Progenitor cell of endocrine pancreas (in vitro differentiated cells): Measurements from ENCODE around the gene IGFBP6. TPM values are rescaled to one million over a fixed set of nuclear protein-coding genes. Genes with fewer than 3 reads are reported as not detected.

Experiments used
- DNase-seq: peaks from one replicate; pipeline ENCODE4 v3.0.0; 2021; ENCODE audit warnings: low spot score; ENCODE audit not compliant: unreplicated experiment
- H3K27ac Mint-ChIP-seq: 2 replicates; pipeline ENCODE4 v1.8.0; 2021; ENCODE audit warnings: mild to moderate bottlenecking, moderate library complexity, mixed read lengths
- H3K27me3 Mint-ChIP-seq: 2 replicates; pipeline ENCODE4 v1.8.0; 2021; ENCODE audit warnings: mixed read lengths
- H3K36me3 Mint-ChIP-seq: 2 replicates; pipeline ENCODE4 v1.8.0; 2022; ENCODE audit warnings: mixed read lengths; ENCODE audit not compliant: insufficient read depth
- H3K4me1 Mint-ChIP-seq: 2 replicates; pipeline ENCODE4 v1.8.0; 2021; ENCODE audit warnings: low read depth, mixed read lengths
- H3K4me3 Mint-ChIP-seq: 2 replicates; pipeline ENCODE4 v1.8.0; 2021; ENCODE audit warnings: low read depth, mild to moderate bottlenecking, moderate library complexity, mixed read lengths
- H3K9me3 Mint-ChIP-seq: 2 replicates; pipeline ENCODE4 v1.8.0; 2021; ENCODE audit warnings: low read depth, mixed read lengths
- microRNA-seq: library from miRNA; unstranded; fragments of <30 nt; microRNA quantifications from one replicate; pipeline ENCODE4 v1.1.0, GENCODE V29; 2020; ENCODE audit warnings: borderline number of aligned reads; ENCODE audit not compliant: unreplicated experiment
- total RNA-seq: library from RNA; stranded (reverse); gene quantifications from 2 replicates; pipeline ENCODE4 v1.2.1, GENCODE V29; 2021
- TF ChIP-seq, protein P1 (sequence below): fragments of 200-600 bp; sonication (generic); IDR thresholded peaks from one replicate; pipeline ENCODE4 v1.5.0; 2021; ENCODE audit warnings: antibody characterized with exemption, mild to moderate bottlenecking; ENCODE audit not compliant: unreplicated experiment

The IGFBP6 gene
- total RNA-seq, 1 donor from 2014 or later: 25.7 TPM

GRCh38 chr12:53147653-53148052 is 50.2 kb downstream of the IGFBP6 start:
- no peak for DNase-seq
- no peak overlapping the region for H3K4me3 Mint-ChIP-seq
- no peaks in the 10 kb centered on the region for H3K27me3 Mint-ChIP-seq
- H3K4me1 Mint-ChIP-seq: peaks cover 7% of the 10 kb centered on the region
- no peak overlapping the region for H3K27ac Mint-ChIP-seq
- H3K36me3 Mint-ChIP-seq: no peaks in the 10 kb centered on the region
- H3K9me3 Mint-ChIP-seq: no peaks in the 10 kb centered on the region
- TF ChIP-seq, protein P1, sequence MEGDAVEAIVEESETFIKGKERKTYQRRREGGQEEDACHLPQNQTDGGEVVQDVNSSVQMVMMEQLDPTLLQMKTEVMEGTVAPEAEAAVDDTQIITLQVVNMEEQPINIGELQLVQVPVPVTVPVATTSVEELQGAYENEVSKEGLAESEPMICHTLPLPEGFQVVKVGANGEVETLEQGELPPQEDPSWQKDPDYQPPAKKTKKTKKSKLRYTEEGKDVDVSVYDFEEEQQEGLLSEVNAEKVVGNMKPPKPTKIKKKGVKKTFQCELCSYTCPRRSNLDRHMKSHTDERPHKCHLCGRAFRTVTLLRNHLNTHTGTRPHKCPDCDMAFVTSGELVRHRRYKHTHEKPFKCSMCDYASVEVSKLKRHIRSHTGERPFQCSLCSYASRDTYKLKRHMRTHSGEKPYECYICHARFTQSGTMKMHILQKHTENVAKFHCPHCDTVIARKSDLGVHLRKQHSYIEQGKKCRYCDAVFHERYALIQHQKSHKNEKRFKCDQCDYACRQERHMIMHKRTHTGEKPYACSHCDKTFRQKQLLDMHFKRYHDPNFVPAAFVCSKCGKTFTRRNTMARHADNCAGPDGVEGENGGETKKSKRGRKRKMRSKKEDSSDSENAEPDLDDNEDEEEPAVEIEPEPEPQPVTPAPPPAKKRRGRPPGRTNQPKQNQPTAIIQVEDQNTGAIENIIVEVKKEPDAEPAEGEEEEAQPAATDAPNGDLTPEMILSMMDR: no peak

DNA sequence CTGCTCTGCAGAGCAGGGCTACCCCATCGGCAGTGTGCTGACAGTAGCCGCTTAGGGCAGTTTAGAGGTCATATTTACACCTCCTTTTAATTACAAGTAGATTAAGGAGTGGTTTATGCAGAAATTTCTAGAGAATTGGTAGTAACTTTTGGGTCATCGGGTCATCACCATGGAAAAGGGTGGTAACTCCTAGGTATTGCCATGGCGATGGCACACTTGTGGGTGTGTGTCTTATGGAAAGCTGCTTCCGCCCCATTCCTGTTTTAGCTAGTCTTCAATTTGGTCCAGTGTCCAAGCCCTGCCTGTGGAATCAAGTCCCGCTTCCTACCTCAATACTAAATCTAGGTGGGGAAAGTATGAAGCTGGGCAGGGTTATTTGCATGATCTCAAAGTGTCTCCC is 53.6 kb downstream of the IGFBP6 start:
- H3K27me3 Mint-ChIP-seq: no peaks in the 10 kb centered on the region
- no peak overlapping the region for H3K27ac Mint-ChIP-seq

More for the DNA sequence above, 53.6 kb downstream of the IGFBP6 start:
- Mint-ChIP-seq H3K4me1 (peaks cover 2% of the 10 kb centered on the region), H3K4me3 (no peak overlapping the region), H3K9me3 (no peaks in the 10 kb centered on the region), H3K36me3 (no peaks in the 10 kb centered on the region)
- no peak for DNase-seq
- TF ChIP-seq, protein P1: no peak

Small RNAs within 50 kb of the gene (microRNA-seq; reads per million reads assigned to microRNA genes)
- gene MIR6757: not detected

Other genes starting within 250 kb of the IGFBP6 start
- gene KRT78, start 248.7 kb upstream of the IGFBP6 start, total RNA-seq: not detected in 2 replicates
- 1,180 and 1,246 TPM in 2 replicates for gene KRT8, start 192.6 kb upstream of the IGFBP6 start, total RNA-seq
- gene KRT18, start 148.5 kb upstream of the IGFBP6 start, total RNA-seq: 608 and 692 TPM in 2 replicates
- 447 and 487 TPM in 2 replicates for gene EIF4B, start 91.2 kb upstream of the IGFBP6 start, total RNA-seq
- gene TNS2, start 47.6 kb upstream of the IGFBP6 start, total RNA-seq: 6.6 and 7.3 TPM in 2 replicates
- 17.9 and 18.0 TPM in 2 replicates for gene SPRYD3, start 18.3 kb upstream of the IGFBP6 start, total RNA-seq
- 0.98 and 1.1 TPM in 2 replicates for gene SOAT2, start 5.8 kb downstream of the IGFBP6 start, total RNA-seq
- 75.7 and 78.8 TPM in 2 replicates for gene ZNF740, start 83.1 kb downstream of the IGFBP6 start, total RNA-seq
- gene CSAD, start 83.3 kb downstream of the IGFBP6 start, total RNA-seq: 58.6 and 59.0 TPM in 2 replicates
- 0.29 and 0.93 TPM in 2 replicates for gene ITGB7, start 109.6 kb downstream of the IGFBP6 start, total RNA-seq
- 4.9 and 5.2 TPM in 2 replicates for gene RARG, start 134.5 kb downstream of the IGFBP6 start, total RNA-seq
- gene ESPL1, start 170.6 kb downstream of the IGFBP6 start, total RNA-seq: 24.3 and 27.1 TPM in 2 replicates
- 377 and 379 TPM in 2 replicates for gene PFDN5, start 197.9 kb downstream of the IGFBP6 start, total RNA-seq
- gene MYG1, start 202.0 kb downstream of the IGFBP6 start, total RNA-seq: 58.9 and 60.7 TPM in 2 replicates
- 72.1 and 75.0 TPM in 2 replicates for gene AAAS, start 223.9 kb downstream of the IGFBP6 start, total RNA-seq
- 0.10 TPM in 1 of 2 replicates, not detected in the other for gene SP7, start 238.7 kb downstream of the IGFBP6 start, total RNA-seq